Body of pancreas (tissue), 4 donors: Measurements from ENCODE around the gene USP54. TPM values are rescaled to one million over a fixed set of nuclear protein-coding genes. Genes with fewer than 3 reads are reported as not detected.

Experiments used
- ATAC-seq: fragments of 150-250 bp; one replicate; pipeline ENCODE4 v1.9.1; 2016
- DNase-seq, 4 donors: peaks; one replicate each; pipeline ENCODE4 v3.0.0-alpha.2; 2019
- H3K27ac ChIP-seq, 4 donors: fragments of 200-600 bp; sonication (generic); 1 replicate in 3 of 4; 2 replicates in 1 of 4; pipeline versions ENCODE4 v1.5.1 to v1.6.1; 2016 to 2019; ENCODE audit warnings: mild to moderate bottlenecking in 1 of 4, mixed read lengths in 1 of 4, moderate library complexity in 1 of 4
- H3K27me3 ChIP-seq, 2 donors: fragments of 200-600 bp; sonication (generic); one replicate each; pipeline ENCODE4 v1.6.0; 2016; ENCODE audit warnings: mild to moderate bottlenecking in 1 of 2
- H3K36me3 ChIP-seq, 2 donors: fragments of 200-600 bp; sonication (generic); replicated peaks in 1 of 2; 2 replicates each; pipeline ENCODE4 v1.5.1; 2016; ENCODE audit warnings: low read depth in 2 of 2; ENCODE audit not compliant: insufficient read depth in 1 of 2
- H3K4me1 ChIP-seq: fragments of 200-600 bp; sonication (generic); one replicate; pipeline ENCODE4 v1.6.0; 2016
- H3K4me3 ChIP-seq, 2 donors: fragments of 200-600 bp; sonication (generic); 1 replicate in 1 of 2; 2 replicates in 1 of 2; pipeline ENCODE4 v1.5.1; 2016 to 2019
- H3K9me3 ChIP-seq, 3 donors: fragments of 200-600 bp; sonication (generic); 1 replicate in 2 of 3; 2 replicates in 1 of 3; pipeline ENCODE4 v1.5.1; 2016
- POLR2A ChIP-seq, 3 donors: fragments of 450-650 bp; IDR thresholded peaks; one replicate each; pipeline ENCODE4 v1.6.1; 2016; ENCODE audit warnings: antibody characterized with exemption in 3 of 3, mild to moderate bottlenecking in 2 of 3
- WGBS, 2 donors: methylation state at CpG; one replicate each; pipeline ENCODE4 v1.1.5; 2017; 5-methylcytosine and 5-hydroxymethylcytosine counted together
- intact Hi-C: fragments of 100-400 bp; cut with DNase I; formaldehyde crosslinking; loops from one replicate; pipeline ENCODE4 v1.15.1; 2023
- total RNA-seq, 2 donors: library from RNA; depleted of rRNA; stranded (reverse); fragments of >200 nt; gene quantifications; one replicate each; pipeline ENCODE4 v1.1.0, GENCODE V29; 2016
- TF ChIP-seq, protein P1 (sequence below), 7 experiments: fragments of 450-650 bp in 4 of 7; fragments of 200-600 bp in 3 of 7; sonication (generic) in 3 of 7; IDR thresholded peaks; one replicate each; pipeline ENCODE4 v1.5.1; 2016 to 2019; ENCODE audit warnings: antibody characterized with exemption in 7 of 7

USP54 gene
- total RNA-seq, 2 donors from 2014 or later, result 20.4 to 25.4 TPM

DNA sequence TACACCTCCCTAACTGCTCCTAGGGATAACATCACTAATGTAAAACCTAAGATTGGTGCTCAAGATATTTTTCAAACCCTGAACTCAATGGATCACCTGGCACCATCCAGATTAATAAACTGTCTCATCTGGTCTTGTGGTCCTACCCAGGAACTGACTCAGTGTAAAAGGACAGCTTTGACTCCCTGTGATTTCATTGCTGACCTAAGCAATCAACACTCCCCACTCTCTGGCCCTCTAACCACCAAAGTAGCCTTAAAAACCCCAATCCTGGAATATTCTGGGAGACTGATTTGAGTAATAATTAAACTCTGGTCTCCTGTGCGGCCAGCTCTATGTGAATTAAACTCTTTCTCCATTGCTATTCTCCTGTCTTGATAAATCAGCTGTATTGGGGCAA is 6.2 kb upstream of the USP54 start:
- DNase-seq, result no peak
- Histone ChIP-seq H3K4me1 (peaks cover 21% of the 10 kb centered on the region), H3K27me3 (no peaks in the 10 kb centered on the region), H3K36me3 (no peaks in the 10 kb centered on the region), H3K4me3 (no peak overlapping the region), H3K9me3 (no peaks in the 10 kb centered on the region), H3K27ac (no peak overlapping the region)
- 80 to 100% methylated on average over 1 of the region's 1 CpG for WGBS, 2 donors
- intact Hi-C loops, result no loop called here
- no peak for ATAC-seq
- TF ChIP-seq, protein P1, sequence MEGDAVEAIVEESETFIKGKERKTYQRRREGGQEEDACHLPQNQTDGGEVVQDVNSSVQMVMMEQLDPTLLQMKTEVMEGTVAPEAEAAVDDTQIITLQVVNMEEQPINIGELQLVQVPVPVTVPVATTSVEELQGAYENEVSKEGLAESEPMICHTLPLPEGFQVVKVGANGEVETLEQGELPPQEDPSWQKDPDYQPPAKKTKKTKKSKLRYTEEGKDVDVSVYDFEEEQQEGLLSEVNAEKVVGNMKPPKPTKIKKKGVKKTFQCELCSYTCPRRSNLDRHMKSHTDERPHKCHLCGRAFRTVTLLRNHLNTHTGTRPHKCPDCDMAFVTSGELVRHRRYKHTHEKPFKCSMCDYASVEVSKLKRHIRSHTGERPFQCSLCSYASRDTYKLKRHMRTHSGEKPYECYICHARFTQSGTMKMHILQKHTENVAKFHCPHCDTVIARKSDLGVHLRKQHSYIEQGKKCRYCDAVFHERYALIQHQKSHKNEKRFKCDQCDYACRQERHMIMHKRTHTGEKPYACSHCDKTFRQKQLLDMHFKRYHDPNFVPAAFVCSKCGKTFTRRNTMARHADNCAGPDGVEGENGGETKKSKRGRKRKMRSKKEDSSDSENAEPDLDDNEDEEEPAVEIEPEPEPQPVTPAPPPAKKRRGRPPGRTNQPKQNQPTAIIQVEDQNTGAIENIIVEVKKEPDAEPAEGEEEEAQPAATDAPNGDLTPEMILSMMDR (IDR thresholded peaks at IDR 0.05), result no peak
- no peak for TF ChIP-seq POLR2A (IDR thresholded peaks at IDR 0.05)

DNA sequence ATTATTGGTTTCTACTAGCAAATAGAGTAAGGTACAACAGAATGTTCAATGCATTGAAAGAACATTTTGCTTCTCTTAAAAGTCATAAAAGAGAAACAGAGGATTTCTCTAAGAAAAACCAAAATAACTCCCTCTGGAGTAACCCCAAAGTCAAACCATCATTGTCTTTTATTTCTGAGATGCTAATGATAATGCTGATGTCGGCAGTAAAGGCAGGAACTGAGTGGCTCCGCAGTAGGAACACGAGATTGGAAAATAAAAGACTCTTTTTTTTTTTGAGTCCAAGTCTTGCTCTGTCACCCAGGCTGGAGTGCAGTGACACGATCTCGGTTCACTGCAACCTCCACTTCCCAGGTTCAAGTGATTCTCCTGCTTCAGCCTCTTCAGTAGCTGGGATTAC is 2.7 kb upstream of the USP54 start:
- no peak for DNase-seq
- no peaks in the 10 kb centered on the region for H3K9me3 ChIP-seq
- no peak overlapping the region for H3K4me3 ChIP-seq
- no peak overlapping the region for H3K27ac ChIP-seq
- intact Hi-C loops, result no loop called here
- WGBS, 2 donors, result 81 to 89% methylated on average over 5 of the region's 5 CpGs
- H3K27me3 ChIP-seq, result no peaks in the 10 kb centered on the region
- peaks cover 38% of the 10 kb centered on the region for H3K4me1 ChIP-seq
- ATAC-seq, result no peak
- TF ChIP-seq, protein P1 (IDR thresholded peaks at IDR 0.05), result no peak
- no peak for TF ChIP-seq POLR2A (IDR thresholded peaks at IDR 0.05)
- H3K36me3 ChIP-seq, result no peaks in the 10 kb centered on the region

DNA sequence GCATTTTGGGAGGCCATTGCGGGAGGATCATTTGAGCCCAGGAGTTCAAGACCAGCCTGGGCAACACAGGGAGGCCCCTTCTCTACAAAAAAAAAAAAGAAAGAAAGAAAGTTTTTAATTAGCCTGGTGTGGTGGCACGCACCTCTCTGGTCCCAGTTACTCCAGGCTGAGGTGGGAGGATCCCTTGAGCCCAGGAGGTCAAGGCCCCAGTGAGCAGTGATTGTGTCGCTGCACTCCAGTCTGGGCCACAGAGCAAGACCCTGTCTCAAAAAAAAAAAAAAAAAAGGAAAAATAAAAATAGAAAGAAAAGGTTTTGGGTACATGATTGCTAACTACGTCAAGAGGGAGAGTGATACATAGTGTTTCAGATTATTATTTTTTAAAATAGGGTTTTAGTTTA is 2.0 kb upstream of the USP54 start:
- ATAC-seq (no peak), DNase-seq (no peak)
- TF ChIP-seq, protein P1 (IDR thresholded peaks at IDR 0.05), result no peak
- TF ChIP-seq POLR2A (IDR thresholded peaks at IDR 0.05), result no peak
- Histone ChIP-seq H3K4me1 (peaks cover 45% of the 10 kb centered on the region), H3K27me3 (no peaks in the 10 kb centered on the region), H3K4me3 (no peak overlapping the region), H3K9me3 (no peaks in the 10 kb centered on the region), H3K36me3 (no peaks in the 10 kb centered on the region), H3K27ac (no peak overlapping the region)
- WGBS, 2 donors, result 95 to 98% methylated on average over 4 of the region's 4 CpGs
- intact Hi-C loops, result no loop called here

DNA sequence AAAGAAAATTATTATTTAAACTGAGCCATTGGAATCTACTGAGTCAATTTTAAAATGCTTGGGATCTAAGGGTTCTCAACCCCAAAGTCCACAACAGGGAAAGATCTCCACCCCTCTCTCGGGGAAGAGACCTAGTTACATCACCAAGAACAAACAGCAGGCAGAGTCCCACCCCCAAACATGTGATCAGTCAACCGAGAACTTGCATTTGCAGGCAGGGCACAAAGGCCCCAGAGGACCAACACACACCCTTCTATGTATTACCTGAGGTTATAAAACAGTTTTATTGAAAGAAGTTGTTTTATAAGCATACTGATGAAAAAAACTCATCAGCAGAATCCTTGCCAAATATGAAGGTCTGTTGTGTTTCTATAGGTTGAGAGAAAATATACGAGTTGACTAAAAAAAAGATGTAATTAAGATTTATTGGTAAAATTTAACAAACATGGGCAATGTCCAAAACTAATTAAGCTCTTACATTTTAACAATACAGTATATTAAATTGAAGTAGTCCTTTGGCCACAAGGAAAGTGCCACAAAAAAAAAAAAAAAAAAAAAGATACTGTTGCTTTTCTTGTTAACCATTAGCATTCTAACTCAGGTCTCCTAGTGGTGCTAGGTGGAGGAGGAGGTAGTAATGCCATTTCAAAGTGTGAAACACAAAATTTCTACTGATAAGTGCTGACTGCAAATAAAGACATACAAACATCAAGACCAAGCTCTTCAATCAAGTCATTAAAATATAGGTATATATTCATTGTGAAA is 975 bp upstream of the USP54 start:
- Histone ChIP-seq H3K4me3 (no peak overlapping the region), H3K27ac (peak overlapping the region in 3 of 4 donors; percentile 49 to 65 (median 51)), H3K9me3 (no peaks in the 10 kb centered on the region), H3K27me3 (no peaks in the 10 kb centered on the region), H3K4me1 (peaks cover 53% of the 10 kb centered on the region), H3K36me3 (no peaks in the 10 kb centered on the region)
- 23 to 33% methylated on average over 3 of the region's 3 CpGs for WGBS, 2 donors
- no peak for TF ChIP-seq POLR2A (IDR thresholded peaks at IDR 0.05)
- TF ChIP-seq, protein P1 (IDR thresholded peaks at IDR 0.05), result no peak
- intact Hi-C loops, result no loop called here
- peak; percentile 71 to 84 (median 81) for DNase-seq
- ATAC-seq, result peak; percentile 94
